Neural crest cell (in vitro differentiated cells): Measurements from ENCODE around the gene ALDH1B1. TPM values are rescaled to one million over a fixed set of nuclear protein-coding genes. Genes with fewer than 3 reads are reported as not detected.

Source experiments
- DNase-seq: peaks from one replicate; pipeline ENCODE4 v3.0.0; 2021; ENCODE audit warnings: low read depth, mixed read lengths, low spot score
- H3K27ac Mint-ChIP-seq: one replicate; pipeline ENCODE4 v1.8.0; 2021; ENCODE audit warnings: mild to moderate bottlenecking, mixed read lengths; ENCODE audit not compliant: unreplicated experiment
- H3K27me3 Mint-ChIP-seq: 2 replicates; pipeline ENCODE4 v1.8.0; 2021; ENCODE audit warnings: low read depth, mild to moderate bottlenecking, mixed read lengths
- H3K36me3 Mint-ChIP-seq: 2 replicates; pipeline ENCODE4 v1.8.0; 2021; ENCODE audit warnings: low read depth, mild to moderate bottlenecking, mixed read lengths
- H3K4me1 Mint-ChIP-seq: 2 replicates; pipeline ENCODE4 v1.8.0; 2021; ENCODE audit warnings: mixed read lengths
- H3K4me3 Mint-ChIP-seq: one replicate; pipeline ENCODE4 v1.8.0; 2021; ENCODE audit warnings: mild to moderate bottlenecking, mixed read lengths
- H3K9me3 Mint-ChIP-seq: 2 replicates; pipeline ENCODE4 v1.8.0; 2021; ENCODE audit warnings: mixed read lengths
- CTCF ChIP-seq: fragments of 200-600 bp; sonication (generic); conservative IDR thresholded peaks from 2 replicates; pipeline ENCODE4 v1.5.0; 2021; ENCODE audit warnings: antibody characterized with exemption, mild to moderate bottlenecking
- total RNA-seq: library from RNA; stranded (reverse); gene quantifications from 2 replicates; pipeline ENCODE4 v1.2.1, GENCODE V29; 2021

The ALDH1B1 gene
- total RNA-seq, 1 donor from 2014 or later, result 32.9 TPM

- Mint-ChIP-seq H3K4me3 (no peak overlapping the region), H3K4me1 (peaks cover 6% of the 10 kb centered on the region), H3K27ac (no peak overlapping the region), H3K36me3 (no peaks in the 10 kb centered on the region), H3K27me3 (peaks cover 26% of the 10 kb centered on the region), H3K9me3 (no peaks in the 10 kb centered on the region)
- no peak for TF ChIP-seq CTCF
- DNase-seq, result no peak
Observed at GRCh38 chr9:38428062-38428461, 35.6 kb downstream of the ALDH1B1 start.

GRCh38 chr9:38431116-38431515 is 38.6 kb downstream of the ALDH1B1 start:
- Mint-ChIP-seq H3K27ac (no peak overlapping the region), H3K4me3 (no peak overlapping the region), H3K36me3 (no peaks in the 10 kb centered on the region), H3K4me1 (peaks cover 6% of the 10 kb centered on the region), H3K9me3 (no peaks in the 10 kb centered on the region), H3K27me3 (peaks cover 11% of the 10 kb centered on the region)
- no peak for TF ChIP-seq CTCF
- DNase-seq, result no peak

GRCh38 chr9:38432922-38433510 is 40.5 kb downstream of the ALDH1B1 start:
- no peaks in the 10 kb centered on the region for H3K9me3 Mint-ChIP-seq
- no peak overlapping the region for H3K27ac Mint-ChIP-seq
- H3K4me1 Mint-ChIP-seq, result peaks cover 6% of the 10 kb centered on the region
- DNase-seq, result peak; percentile 14
- peaks cover 3% of the 10 kb centered on the region for H3K36me3 Mint-ChIP-seq
- H3K27me3 Mint-ChIP-seq, result peaks cover 3% of the 10 kb centered on the region
- TF ChIP-seq CTCF, result peak; percentile 76
- no peak overlapping the region for H3K4me3 Mint-ChIP-seq

GRCh38 chr9:38434365-38434764 is 41.9 kb downstream of the ALDH1B1 start:
- no peak for TF ChIP-seq CTCF
- peaks cover 6% of the 10 kb centered on the region for H3K4me1 Mint-ChIP-seq
- no peak overlapping the region for H3K4me3 Mint-ChIP-seq
- H3K36me3 Mint-ChIP-seq, result peaks cover 3% of the 10 kb centered on the region
- no peak overlapping the region for H3K27ac Mint-ChIP-seq
- no peaks in the 10 kb centered on the region for H3K27me3 Mint-ChIP-seq
- no peak for DNase-seq
- H3K9me3 Mint-ChIP-seq, result no peaks in the 10 kb centered on the region

- peaks cover 6% of the 10 kb centered on the region for H3K4me1 Mint-ChIP-seq
- no peak for DNase-seq
- no peak overlapping the region for H3K27ac Mint-ChIP-seq
- no peaks in the 10 kb centered on the region for H3K9me3 Mint-ChIP-seq
- H3K36me3 Mint-ChIP-seq, result peaks cover 3% of the 10 kb centered on the region
- no peaks in the 10 kb centered on the region for H3K27me3 Mint-ChIP-seq
- H3K4me3 Mint-ChIP-seq, result no peak overlapping the region
- no peak for TF ChIP-seq CTCF
Observed at GRCh38 chr9:38434853-38435252, 42.4 kb downstream of the ALDH1B1 start.
